ENCODE results near the gene RNF151.
"Not testable (repeated sequence)": the region's sequence is repeated elsewhere in the genome, so short reads cannot be mapped to it uniquely, and the experiment has no call there.

The RNF151 gene

GRCh38 chr16:1966460-1966859 is at the start of gene RNF151:
Gene RNF151 (plus strand): TSS chr16:1966856. CDS start chr16:1966882, 26 bp downstream.
- DNase-seq (ENCODE audit: low read depth, low spot score): no peak

- DNase-seq (ENCODE audit: low read depth, low spot score): no peak
Observed at GRCh38 chr16:1917056-1917664, 49.5 kb upstream of the RNF151 start.

- DNase-seq (ENCODE audit: low read depth, low spot score): no peak
Observed at GRCh38 chr16:1917665-1918350, 48.8 kb upstream of the RNF151 start.

- no peak for DNase-seq (ENCODE audit: low read depth, low spot score)
Observed at GRCh38 chr16:1918351-1919326, 48.0 kb upstream of the RNF151 start, which contains the start of gene HS3ST6. Gene HS3ST6 (minus strand): TSS chr16:1918415. CDS start chr16:1918323, 92 bp downstream.

GRCh38 chr16:1919327-1919998 is 47.2 kb upstream of the RNF151 start:
- peak; percentile 64 for DNase-seq (ENCODE audit: low read depth, low spot score)

GRCh38 chr16:1920122-1920521 is 46.5 kb upstream of the RNF151 start:
- DNase-seq (ENCODE audit: low read depth, low spot score): not testable (repeated sequence)

- DNase-seq (ENCODE audit: low read depth, low spot score): peak; percentile 85
Observed at GRCh38 chr16:1920727-1921171, 45.9 kb upstream of the RNF151 start.

- no peak for DNase-seq (ENCODE audit: low read depth, low spot score)
Observed at GRCh38 chr16:1922357-1922756, 44.3 kb upstream of the RNF151 start.

GRCh38 chr16:1923299-1924034 is 43.2 kb upstream of the RNF151 start:
- DNase-seq (ENCODE audit: low read depth, low spot score): peak; percentile 88

- DNase-seq (ENCODE audit: low read depth, low spot score): no peak
Observed at GRCh38 chr16:1924095-1924494, 42.6 kb upstream of the RNF151 start.

- peak; percentile 56 for DNase-seq (ENCODE audit: low read depth, low spot score)
Observed at GRCh38 chr16:1926271-1926670, 40.4 kb upstream of the RNF151 start.

GRCh38 chr16:1929105-1929504 is 37.6 kb upstream of the RNF151 start:
- DNase-seq (ENCODE audit: low read depth, low spot score): no peak

GRCh38 chr16:1929578-1930337 is 36.9 kb upstream of the RNF151 start:
- DNase-seq (ENCODE audit: low read depth, low spot score): peak; percentile 93

- no peak for DNase-seq (ENCODE audit: low read depth, low spot score)
Observed at GRCh38 chr16:1930338-1930720, 36.3 kb upstream of the RNF151 start.

GRCh38 chr16:1932050-1933028 is 34.3 kb upstream of the RNF151 start:
- peak; percentile 77 for DNase-seq (ENCODE audit: low read depth, low spot score)

- no peak for DNase-seq (ENCODE audit: low read depth, low spot score)
Observed at GRCh38 chr16:1933097-1933661, 33.5 kb upstream of the RNF151 start.

- no peak for DNase-seq (ENCODE audit: low read depth, low spot score)
Observed at GRCh38 chr16:1936945-1937479, 29.6 kb upstream of the RNF151 start.

- DNase-seq (ENCODE audit: low read depth, low spot score): no peak
Observed at GRCh38 chr16:1938316-1938715, 28.3 kb upstream of the RNF151 start.
